ENCODE results near the gene ANKRD18B. TPM values are rescaled to one million over a fixed set of nuclear protein-coding genes. Genes with fewer than 3 reads are reported as not detected.
A peak's percentile ranks its signal among the peaks of the same experiment; 100 is the strongest.

ANKRD18B gene
- total RNA-seq, 1 experiment from 2014 or later = 9.1 TPM

- Mint-ChIP-seq H3K4me1 (no peaks in the 10 kb centered on the region), H3K4me3 (no peak overlapping the region), H3K36me3 (ENCODE audit: insufficient read depth in 1 of 3, low read depth in 3 of 3) (no peaks in the 10 kb centered on the region), H3K27ac (no peak overlapping the region), H3K27me3 (ENCODE audit: low read depth) (no peaks in the 10 kb centered on the region; the same call in 1 of the 2 replicates), H3K9me3 (no peaks in the 10 kb centered on the region)
- no peak overlapping the region for H2BK12ac ChIP-seq (ENCODE audit: insufficient read length, low read depth, low read length)
- no peak overlapping the region for H2BK15ac ChIP-seq (ENCODE audit: low read depth, low read length)
- no peak overlapping the region for H3K27ac ChIP-seq (ENCODE audit: insufficient read length, low read depth, low read length)
- no peak overlapping the region for H4K8ac ChIP-seq (replicated peaks; ENCODE audit: insufficient read length, low read depth, low read length)
- no peak overlapping the region for H4K5ac ChIP-seq (ENCODE audit: insufficient read length, low read depth, low read length)
- H3K4me1 ChIP-seq (ENCODE audit: insufficient read depth, low read length) = no peaks in the 10 kb centered on the region
- no peak overlapping the region for H3K18ac ChIP-seq (ENCODE audit: insufficient read length, low read depth, low read length)
- H2AFZ ChIP-seq (ENCODE audit: low read length) = no peak overlapping the region
- no peaks in the 10 kb centered on the region for H4K20me1 ChIP-seq (ENCODE audit: control insufficient read depth, insufficient read depth, insufficient read length)
- no peak overlapping the region for H2BK20ac ChIP-seq (ENCODE audit: low read depth, low read length, poor library complexity, severe bottlenecking)
- no peak overlapping the region for H2BK5ac ChIP-seq (ENCODE audit: insufficient read length, low read length)
- no peaks in the 10 kb centered on the region for H3K27me3 ChIP-seq (ENCODE audit: insufficient read depth, low read length)
- no peak overlapping the region for H2BK120ac ChIP-seq (ENCODE audit: low read depth, low read length, poor library complexity, severe bottlenecking)
- H3K4ac ChIP-seq (ENCODE audit: low read depth, low read length) = no peak overlapping the region
- TF ChIP-seq CTCF (conservative IDR thresholded peaks at IDR 0.05) = peak; percentile 32; the same call in 1 of the 3 replicates
- no peaks in the 10 kb centered on the region for H3K79me1 ChIP-seq (ENCODE audit: insufficient read depth, low read depth, low read length, poor library complexity, severe bottlenecking)
- no peak overlapping the region for H2AK5ac ChIP-seq (ENCODE audit: insufficient read length, low read length)
- no peak overlapping the region for H3K14ac ChIP-seq (ENCODE audit: insufficient read depth, low read length)
- no peaks in the 10 kb centered on the region for H3K9me3 ChIP-seq (ENCODE audit: control insufficient read depth, low read depth, low read length)
- no peaks in the 10 kb centered on the region for H3K23me2 ChIP-seq (ENCODE audit: insufficient read length, low read depth, low read length, poor library complexity, severe bottlenecking)
- H3K56ac ChIP-seq (ENCODE audit: insufficient read length, low read depth, low read length) = no peak overlapping the region
- H3K4me2 ChIP-seq (ENCODE audit: insufficient read depth, insufficient read length, low read length) = no peak overlapping the region
- no peak overlapping the region for H4K91ac ChIP-seq (ENCODE audit: insufficient read length, low read depth, low read length)
- H3T11ph ChIP-seq (ENCODE audit: low read length) = no peak overlapping the region
- no CpG with 5 or more reads among the region's 1 CpG for WGBS (ENCODE audit: extremely low coverage, insufficient read length, low lambda C conversion rate)
- no peak overlapping the region for H3K9ac ChIP-seq (ENCODE audit: extremely low read depth, insufficient read length, low read length)
- H3K23ac ChIP-seq (ENCODE audit: insufficient read length, low read depth, low read length) = no peak overlapping the region
- H3K79me2 ChIP-seq (ENCODE audit: insufficient read depth, low read length) = no peaks in the 10 kb centered on the region
- DNase-seq = no peak
Measured at GRCh38 chr9:33498387-33498786, 25.7 kb upstream of the ANKRD18B start.

Data from H9 (cell line).